Neural progenitor cell (in vitro differentiated cells): ENCODE results near the gene ZNF600. TPM values are rescaled to one million over a fixed set of nuclear protein-coding genes. Genes with fewer than 3 reads are reported as not detected.
A peak's percentile ranks its signal among the peaks of the same experiment; 100 is the strongest.
"Not testable (repeated sequence)": the region's sequence is repeated elsewhere in the genome, so short reads cannot be mapped to it uniquely, and the experiment has no call there.

Source experiments
- DNase-seq: peaks from one replicate; pipeline ENCODE4 v3.0.0-alpha.2; 2016; ENCODE audit warnings: low spot score
- H2AFZ ChIP-seq: fragments of 200-600 bp; sonication (generic); replicated peaks from 2 replicates; pipeline ENCODE4 v1.6.1; 2016; ENCODE audit warnings: antibody characterized with exemption
- H3F3A ChIP-seq: fragments of 200-600 bp; sonication (generic); 2 replicates; pipeline ENCODE4 v1.6.1; 2016; ENCODE audit warnings: antibody characterized with exemption, low read depth
- H3K27ac ChIP-seq: fragments of 200-600 bp; sonication (generic); 2 replicates; pipeline ENCODE4 v1.5.1; 2016; ENCODE audit warnings: mild to moderate bottlenecking
- H3K27me3 ChIP-seq: fragments of 200-600 bp; sonication (generic); 2 replicates; pipeline ENCODE4 v1.6.1; 2016; ENCODE audit warnings: mild to moderate bottlenecking, moderate library complexity
- H3K36me3 ChIP-seq: fragments of 200-600 bp; sonication (generic); 2 replicates; pipeline ENCODE4 v1.5.1; 2016
- H3K4me1 ChIP-seq: fragments of 200-600 bp; sonication (generic); 2 replicates; pipeline ENCODE4 v1.6.1; 2016; ENCODE audit warnings: mixed run types
- H3K4me2 ChIP-seq: fragments of 200-600 bp; sonication (generic); 2 replicates; pipeline ENCODE4 v1.6.1; 2016
- H3K4me3 ChIP-seq: fragments of 200-600 bp; sonication (generic); 2 replicates; pipeline ENCODE4 v1.5.1; 2016
- H3K79me2 ChIP-seq: fragments of 200-600 bp; sonication (generic); 2 replicates; pipeline ENCODE4 v1.6.1; 2016; ENCODE audit warnings: low read depth
- H3K9ac ChIP-seq: fragments of 200-600 bp; sonication (generic); 2 replicates; pipeline ENCODE4 v1.6.1; 2016
- H3K9me3 ChIP-seq: fragments of 200-600 bp; sonication (generic); 2 replicates; pipeline ENCODE4 v1.5.1; 2016; ENCODE audit warnings: low read depth
- H4K20me1 ChIP-seq: fragments of 200-600 bp; sonication (generic); 2 replicates; pipeline ENCODE4 v1.6.1; 2016; ENCODE audit warnings: low read depth
- H3K27ac Mint-ChIP-seq: 3 replicates; pipeline ENCODE4 v1.8.0; 2021; ENCODE audit warnings: mixed read lengths
- H3K27me3 Mint-ChIP-seq: 2 replicates; pipeline ENCODE4 v1.8.0; 2022; ENCODE audit warnings: low read depth, mild to moderate bottlenecking, inconsistent platforms, moderate library complexity, mixed read lengths; ENCODE audit not compliant: insufficient read depth
- H3K36me3 Mint-ChIP-seq: 3 replicates; pipeline ENCODE4 v1.8.0; 2021; ENCODE audit warnings: mixed read lengths
- H3K4me1 Mint-ChIP-seq: 3 replicates; pipeline ENCODE4 v1.8.0; 2021; ENCODE audit warnings: mixed read lengths
- H3K4me3 Mint-ChIP-seq: 3 replicates; pipeline ENCODE4 v1.8.0; 2021; ENCODE audit warnings: mild to moderate bottlenecking, moderate library complexity, mixed read lengths
- H3K9me3 Mint-ChIP-seq: 3 replicates; pipeline ENCODE4 v1.8.0; 2020; ENCODE audit warnings: mixed read lengths
- CTCF ChIP-seq: fragments of 200-600 bp; sonication (generic); IDR thresholded peaks from 2 replicates; pipeline ENCODE4 v1.5.1; 2017; ENCODE audit warnings: antibody characterized with exemption, mild to moderate bottlenecking
- EZH2 ChIP-seq: fragments of 200-600 bp; sonication (generic); IDR thresholded peaks from 2 replicates; pipeline ENCODE4 v1.6.1; 2017; ENCODE audit warnings: antibody characterized with exemption, mild to moderate bottlenecking, moderate library complexity
- EZH2phosphoT487 ChIP-seq: fragments of 200-600 bp; sonication (generic); IDR thresholded peaks from 2 replicates; pipeline ENCODE4 v1.6.1; 2017; ENCODE audit warnings: antibody characterized with exemption
- total RNA-seq: library from RNA; depleted of rRNA; stranded (reverse); fragments of >200 nt; gene quantifications from 2 replicates; pipeline ENCODE4 v1.2.3, GENCODE V29; 2015; ENCODE audit warnings: low replicate concordance

ZNF600 gene
- total RNA-seq, 1 donor from 2014 or later, result 2.7 TPM

GRCh38 chr19:52722062-52723003 is 64.3 kb downstream of the ZNF600 start:
- Histone ChIP-seq H2AFZ (no peak overlapping the region), H3K27ac (no peak overlapping the region), H3K27me3 (no peaks in the 10 kb centered on the region), H3K79me2 (no peaks in the 10 kb centered on the region), H3K4me2 (no peak overlapping the region), H3K36me3 (no peaks in the 10 kb centered on the region), H4K20me1 (peaks cover under 1% of the 10 kb centered on the region), H3F3A (peaks cover 11% of the 10 kb centered on the region), H3K4me3 (no peak overlapping the region), H3K9ac (no peak overlapping the region), H3K4me1 (peaks cover 2% of the 10 kb centered on the region), H3K9me3 (peaks cover 4% of the 10 kb centered on the region)
- Mint-ChIP-seq H3K27ac (no peak overlapping the region), H3K36me3 (peaks cover 58% of the 10 kb centered on the region), H3K9me3 (peaks cover 40% of the 10 kb centered on the region), H3K4me3 (no peak overlapping the region), H3K27me3 (no peaks in the 10 kb centered on the region), H3K4me1 (no peaks in the 10 kb centered on the region)
- no peak for DNase-seq
- no peak for TF ChIP-seq EZH2phosphoT487
- no peak for TF ChIP-seq EZH2
- TF ChIP-seq CTCF, result no peak

GRCh38 chr19:52720541-52720940 is 66.0 kb downstream of the ZNF600 start:
- H3F3A ChIP-seq, result peaks cover 27% of the 10 kb centered on the region
- H3K36me3 ChIP-seq, H3K4me3 ChIP-seq, H3K27ac Mint-ChIP-seq, H3K9ac ChIP-seq, H3K4me2 ChIP-seq, H3K9me3 ChIP-seq, H3K27me3 Mint-ChIP-seq, H2AFZ ChIP-seq, H3K27ac ChIP-seq, H3K27me3 ChIP-seq, H3K79me2 ChIP-seq, DNase-seq, H3K4me3 Mint-ChIP-seq: not testable (repeated sequence)
- H4K20me1 ChIP-seq, result peaks cover 10% of the 10 kb centered on the region
- peaks cover 10% of the 10 kb centered on the region for H3K4me1 Mint-ChIP-seq
- H3K4me1 ChIP-seq, result peaks cover 17% of the 10 kb centered on the region
- H3K9me3 Mint-ChIP-seq, result peaks cover 44% of the 10 kb centered on the region
- H3K36me3 Mint-ChIP-seq, result peaks cover 58% of the 10 kb centered on the region

DNA sequence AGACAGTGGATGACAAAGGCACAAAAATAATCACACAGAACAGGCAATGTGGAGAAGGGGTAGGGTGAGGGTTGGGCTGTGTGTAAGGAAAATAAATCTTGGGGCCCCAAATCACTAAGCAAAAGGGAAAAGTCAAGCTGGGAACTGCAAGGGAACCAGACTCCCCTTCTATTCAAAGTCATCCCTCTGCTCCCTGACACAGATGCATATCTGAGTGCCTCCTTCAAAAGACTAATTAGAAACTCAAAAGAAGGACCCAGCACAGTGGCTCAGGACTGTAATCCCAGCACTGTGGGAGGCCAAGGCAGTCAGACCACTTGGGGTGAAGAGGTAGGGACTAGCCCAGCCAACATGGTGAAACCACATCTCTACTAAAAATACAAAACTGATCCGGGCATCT is 70.1 kb downstream of the ZNF600 start:
- Histone ChIP-seq H2AFZ (no peak overlapping the region), H4K20me1 (peaks cover 10% of the 10 kb centered on the region), H3K9ac (no peak overlapping the region), H3K4me1 (peaks cover 17% of the 10 kb centered on the region), H3K4me2 (peak overlapping the region; percentile 55), H3K27ac (peak overlapping the region; percentile 47), H3K9me3 (peaks cover 4% of the 10 kb centered on the region), H3K36me3 (peaks cover 5% of the 10 kb centered on the region), H3K79me2 (no peaks in the 10 kb centered on the region), H3K4me3 (no peak overlapping the region), H3F3A (peaks cover 27% of the 10 kb centered on the region), H3K27me3 (no peaks in the 10 kb centered on the region)
- TF ChIP-seq EZH2phosphoT487 (no peak), CTCF (no peak), EZH2 (no peak)
- H3K27me3 Mint-ChIP-seq, result no peaks in the 10 kb centered on the region
- peak; percentile 41 for DNase-seq
- H3K4me1 Mint-ChIP-seq, result peaks cover 10% of the 10 kb centered on the region
- H3K9me3 Mint-ChIP-seq, result peaks cover 32% of the 10 kb centered on the region
- H3K36me3 Mint-ChIP-seq, result peaks cover 56% of the 10 kb centered on the region
- no peak overlapping the region for H3K27ac Mint-ChIP-seq
- H3K4me3 Mint-ChIP-seq, result no peak overlapping the region

- not testable (repeated sequence) for H3K9me3 ChIP-seq, H3K4me3 ChIP-seq, H3K9ac ChIP-seq, H3K27me3 ChIP-seq, H3K4me3 Mint-ChIP-seq, H3K27me3 Mint-ChIP-seq, H2AFZ ChIP-seq, H3K79me2 ChIP-seq, DNase-seq, H3K36me3 ChIP-seq, H3K27ac ChIP-seq
- Histone ChIP-seq H3F3A (peaks cover 27% of the 10 kb centered on the region), H3K4me2 (peak overlapping the region; percentile 55), H4K20me1 (peaks cover 10% of the 10 kb centered on the region), H3K4me1 (peaks cover 17% of the 10 kb centered on the region)
- Mint-ChIP-seq H3K4me1 (peaks cover 10% of the 10 kb centered on the region), H3K27ac (peak overlapping the region; percentile 37), H3K36me3 (peaks cover 56% of the 10 kb centered on the region), H3K9me3 (peaks cover 37% of the 10 kb centered on the region)
Measured at GRCh38 chr19:52715902-52716301, 70.7 kb downstream of the ZNF600 start.

DNA sequence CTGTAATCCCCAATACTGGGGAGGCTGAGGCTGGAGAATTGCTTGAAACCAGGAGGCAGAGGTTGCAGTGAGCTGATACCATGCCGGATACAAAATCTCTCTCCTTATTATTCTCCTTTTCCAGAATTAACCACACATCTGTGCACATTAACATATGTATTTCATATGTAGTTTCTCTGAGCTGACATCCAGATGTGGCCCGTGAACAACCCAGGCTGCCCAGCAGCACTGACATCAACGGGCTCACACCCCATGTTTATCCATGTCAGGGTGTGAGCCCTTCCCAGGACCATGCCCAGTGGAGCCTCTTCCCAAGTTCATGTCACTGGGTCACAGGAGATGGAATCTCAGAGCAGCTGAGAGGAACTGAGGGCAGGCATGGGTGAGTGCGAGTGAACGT is 71.3 kb downstream of the ZNF600 start:
- H3K27me3 ChIP-seq, H2AFZ ChIP-seq, H3K9me3 ChIP-seq, H3K79me2 ChIP-seq, H3K27me3 Mint-ChIP-seq, H3K36me3 ChIP-seq, H3K27ac Mint-ChIP-seq, H3K4me2 ChIP-seq, H3K9ac ChIP-seq, DNase-seq, H3K4me3 ChIP-seq, H3K27ac ChIP-seq, H3K4me3 Mint-ChIP-seq: not testable (repeated sequence)
- Mint-ChIP-seq H3K36me3 (peaks cover 60% of the 10 kb centered on the region), H3K9me3 (peaks cover 39% of the 10 kb centered on the region), H3K4me1 (peaks cover 10% of the 10 kb centered on the region)
- Histone ChIP-seq H3K4me1 (peaks cover 17% of the 10 kb centered on the region), H4K20me1 (peaks cover 10% of the 10 kb centered on the region), H3F3A (peaks cover 27% of the 10 kb centered on the region)
